ENCODE measurements around the gene ARHGAP45.

GRCh38 chr19:1122021-1122971, 55.3 kb downstream of the ARHGAP45 start:
- TF ChIP-seq CTCF (IDR thresholded peaks at IDR 0.05; ENCODE audit: control extremely low read depth in 1 of 3, insufficient read depth in 1 of 3, low read depth in 1 of 3, low read length in 3 of 3) (no peak), SIRT6 (IDR thresholded peaks at IDR 0.05; ENCODE audit: low read length) (no peak), SP1 (IDR thresholded peaks at IDR 0.05; ENCODE audit: low read depth, low read length) (no peak), TAF1 (IDR thresholded peaks at IDR 0.05; ENCODE audit: low read depth, low read length) (no peak), CBX8 (IDR thresholded peaks at IDR 0.05; ENCODE audit: borderline replicate concordance, low read depth, low read length) (no peak), CBX5 (IDR thresholded peaks at IDR 0.05; ENCODE audit: low read depth, low read length) (no peak), JUND (IDR thresholded peaks at IDR 0.05; ENCODE audit: low read length) (no peak), POLR2A (IDR thresholded peaks at IDR 0.05; ENCODE audit: control extremely low read depth in 1 of 2, low read depth in 2 of 2, low read length in 2 of 2) (no peak)
